Measurements from ENCODE around the gene KIAA1671. TPM values are rescaled to one million over a fixed set of nuclear protein-coding genes. Genes with fewer than 3 reads are reported as not detected.
A peak's percentile ranks its signal among the peaks of the same experiment; 100 is the strongest.

Gene KIAA1671
- total and polyA plus RNA-seq, 2 donors: 13.0 to 19.0 TPM

DNA sequence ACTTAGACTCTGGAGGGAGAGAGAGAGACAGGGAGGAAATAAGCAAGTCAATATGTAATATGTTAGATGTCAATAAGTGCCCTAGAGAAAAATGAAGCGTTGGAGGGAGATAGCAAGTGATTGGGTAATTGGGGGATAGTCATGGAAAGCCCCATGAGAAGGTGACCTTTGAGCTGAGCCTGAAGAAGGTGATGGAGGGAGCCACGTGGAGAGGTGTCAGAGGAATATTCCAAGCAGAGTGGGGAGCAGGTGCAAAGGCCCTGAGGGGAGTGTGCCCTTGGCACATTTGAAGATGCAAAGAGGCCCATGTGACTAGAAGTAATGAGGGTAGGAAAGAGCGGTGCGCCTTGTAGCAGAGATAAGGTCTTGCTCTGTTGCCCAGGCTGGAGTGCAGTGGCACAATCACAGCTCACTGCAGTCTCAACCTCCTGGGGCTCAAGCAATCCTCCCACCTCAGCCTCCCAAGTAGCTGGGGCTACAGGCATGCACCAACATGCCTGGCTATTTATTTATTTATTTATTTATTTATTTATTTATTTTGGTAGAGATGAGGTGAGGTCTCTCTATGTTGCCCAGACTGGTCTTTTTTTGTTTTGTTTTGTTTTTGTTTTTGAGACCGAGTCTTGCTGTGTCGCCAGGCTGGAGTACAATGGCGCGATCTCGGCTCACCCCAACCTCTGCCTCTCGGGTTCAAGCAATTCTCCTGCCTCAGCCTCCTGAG is 8.1 kb upstream of the KIAA1671 start:
- no peaks in the 10 kb centered on the region for H3K36me3 ChIP-seq (ENCODE audit: insufficient read depth)
- no peak overlapping the region for H3K27ac ChIP-seq (ENCODE audit: low read depth)
- WGBS: 94% methylated on average over 10 of the region's 10 CpGs

DNA sequence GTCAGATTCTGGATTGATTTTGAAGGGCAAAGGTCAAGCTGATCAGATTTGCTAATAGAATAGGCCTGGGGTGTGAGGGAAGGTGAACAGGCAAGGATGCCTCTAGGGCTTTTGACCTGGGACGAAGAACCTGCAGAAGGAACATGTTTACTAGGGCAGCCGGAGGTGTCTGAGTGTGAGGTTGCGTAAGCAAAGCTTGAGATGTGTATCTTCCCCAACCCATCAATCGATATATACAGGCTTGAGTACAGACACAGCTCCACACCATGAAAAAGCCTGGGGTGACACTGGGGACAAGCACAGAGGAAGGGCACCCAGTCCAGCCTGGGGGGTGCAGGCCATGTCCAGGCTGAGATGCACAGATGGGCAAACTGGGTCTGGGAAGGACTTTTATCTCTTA is 7.1 kb upstream of the KIAA1671 start:
- Histone ChIP-seq H3K27ac (ENCODE audit: low read depth) (no peak overlapping the region), H3K4me1 (ENCODE audit: insufficient read depth) (no peaks in the 10 kb centered on the region), H3K4me3 (ENCODE audit: low read depth, low read length) (no peak overlapping the region), H3K36me3 (ENCODE audit: insufficient read depth) (no peaks in the 10 kb centered on the region)
- DNase-seq (ENCODE audit: extremely low spot score): no peak
- 81% methylated on average over 4 of the region's 4 CpGs for WGBS

More for the DNA sequence above, 8.1 kb upstream of the KIAA1671 start:
- no peak for DNase-seq (ENCODE audit: extremely low spot score)
- H3K4me3 ChIP-seq (ENCODE audit: low read depth, low read length): no peak overlapping the region
- H3K4me1 ChIP-seq (ENCODE audit: insufficient read depth): no peaks in the 10 kb centered on the region

DNA sequence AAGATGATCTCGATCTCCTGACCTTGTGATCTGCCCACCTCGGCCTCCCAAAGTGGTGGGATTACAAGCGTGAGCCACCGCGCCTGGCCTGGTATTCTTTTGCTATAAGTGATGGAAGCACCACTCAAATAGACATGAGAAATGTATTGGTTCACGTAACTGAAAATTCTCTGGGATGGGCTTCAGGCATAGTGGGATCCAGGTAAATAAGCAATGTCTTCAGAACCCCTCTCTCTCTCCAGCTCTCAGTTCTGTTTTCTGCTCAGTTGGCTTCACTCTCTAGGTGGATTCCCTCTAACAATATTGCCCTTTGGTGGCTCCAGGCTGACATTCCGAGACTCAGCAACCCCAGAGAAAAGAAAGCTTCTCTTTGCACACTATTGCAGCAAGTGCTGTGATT is 5.1 kb upstream of the KIAA1671 start:
- WGBS: 92% methylated on average over 7 of the region's 7 CpGs
- no peak for DNase-seq (ENCODE audit: extremely low spot score)
- H3K4me3 ChIP-seq (ENCODE audit: low read depth, low read length): no peak overlapping the region
- H3K4me1 ChIP-seq (ENCODE audit: insufficient read depth): no peaks in the 10 kb centered on the region
- H3K27ac ChIP-seq (ENCODE audit: low read depth): no peak overlapping the region
- H3K36me3 ChIP-seq (ENCODE audit: insufficient read depth): no peaks in the 10 kb centered on the region

- no peak overlapping the region for H3K27ac ChIP-seq (ENCODE audit: low read depth)
- no peak overlapping the region for H3K4me3 ChIP-seq (ENCODE audit: low read depth, low read length)
- WGBS: 65% methylated on average over 12 of the region's 12 CpGs
- H3K36me3 ChIP-seq (ENCODE audit: insufficient read depth): no peaks in the 10 kb centered on the region
- no peaks in the 10 kb centered on the region for H3K4me1 ChIP-seq (ENCODE audit: insufficient read depth)
- no peak for DNase-seq (ENCODE audit: extremely low spot score)
Observed at GRCh38 chr22:24947881-24948280, 4.6 kb upstream of the KIAA1671 start.

DNA sequence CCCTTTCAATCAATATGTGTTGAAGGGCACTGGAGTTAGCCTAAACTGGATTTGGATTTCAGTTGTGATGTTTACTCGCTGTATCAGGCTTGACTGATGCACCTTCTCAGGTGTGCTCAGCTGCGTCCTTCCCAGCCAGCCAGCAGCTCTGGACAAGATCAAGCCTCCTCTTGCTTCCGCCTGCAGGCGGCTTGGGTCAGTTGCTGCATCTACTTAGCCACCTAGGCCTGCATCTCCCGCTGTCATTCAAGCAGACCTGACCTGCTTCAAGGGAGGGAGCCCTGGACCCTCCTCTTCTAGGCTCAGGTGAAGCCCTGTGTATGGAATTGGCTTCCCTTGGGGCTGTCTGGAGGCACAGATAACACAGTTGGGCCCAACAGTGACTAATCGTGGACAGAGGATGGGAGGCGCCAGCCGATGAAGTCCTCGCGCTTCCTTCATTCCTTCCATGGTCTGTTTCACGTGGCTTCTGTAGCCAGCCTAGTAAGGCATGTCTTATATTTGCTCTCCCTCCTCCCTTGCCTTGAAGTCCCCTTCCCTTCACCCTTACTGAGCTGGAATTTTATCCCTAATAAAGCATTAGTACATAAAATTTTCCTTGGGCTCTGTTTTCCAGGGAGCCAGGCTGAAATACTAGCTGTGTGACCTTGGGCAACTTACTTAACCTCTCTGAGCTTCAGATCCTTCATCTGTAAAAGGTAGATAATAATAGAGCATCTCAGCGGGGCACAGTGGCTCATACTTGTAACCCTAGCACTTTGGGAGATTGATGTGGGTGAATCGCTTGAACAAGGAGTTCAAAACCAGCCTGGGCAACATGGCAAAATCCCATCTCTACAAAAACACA is 3.9 kb upstream of the KIAA1671 start:
- H3K4me3 ChIP-seq (ENCODE audit: low read depth, low read length): no peak overlapping the region
- 86% methylated on average over 13 of the region's 13 CpGs for WGBS
- no peaks in the 10 kb centered on the region for H3K36me3 ChIP-seq (ENCODE audit: insufficient read depth)
- no peak overlapping the region for H3K27ac ChIP-seq (ENCODE audit: low read depth)
- no peaks in the 10 kb centered on the region for H3K4me1 ChIP-seq (ENCODE audit: insufficient read depth)
- no peak for DNase-seq (ENCODE audit: extremely low spot score)

GRCh38 chr22:24950272-24950902 is 2.1 kb upstream of the KIAA1671 start:
- no peak overlapping the region for H3K4me3 ChIP-seq (ENCODE audit: low read depth, low read length)
- no peak overlapping the region for H3K27ac ChIP-seq (ENCODE audit: low read depth)
- DNase-seq (ENCODE audit: extremely low spot score): no peak
- H3K36me3 ChIP-seq (ENCODE audit: insufficient read depth): no peaks in the 10 kb centered on the region
- 22% methylated on average over 7 of the region's 7 CpGs for WGBS
- no peaks in the 10 kb centered on the region for H3K4me1 ChIP-seq (ENCODE audit: insufficient read depth)

DNA sequence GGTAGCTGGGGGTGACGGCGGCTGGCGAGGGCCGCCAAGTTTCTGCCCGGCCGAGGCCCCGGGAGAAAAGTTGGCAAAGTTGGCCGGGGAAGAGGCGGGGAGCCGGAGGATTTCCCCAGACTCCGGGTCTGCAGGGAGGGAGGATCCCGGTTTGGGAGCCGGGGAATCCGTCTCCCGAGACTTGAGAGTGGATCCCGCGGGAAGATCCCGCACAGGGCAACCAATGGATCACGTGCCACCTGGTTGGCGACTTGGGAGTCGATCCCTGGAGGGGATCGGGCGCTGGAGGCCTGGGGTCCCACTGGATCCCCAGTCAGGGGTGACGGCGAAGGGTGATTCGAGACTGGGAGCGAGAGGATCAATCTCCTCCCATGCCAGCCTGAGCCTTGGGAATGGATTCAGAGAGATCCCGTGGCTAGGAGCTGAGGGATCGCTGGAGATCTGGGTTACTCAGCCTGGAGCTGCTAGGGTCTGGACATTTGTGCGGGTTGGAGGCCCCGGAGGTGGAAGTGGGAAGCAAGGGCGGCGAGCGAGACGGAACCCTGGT is 394 bp downstream of the KIAA1671 start:
- Histone ChIP-seq H3K36me3 (ENCODE audit: insufficient read depth) (no peaks in the 10 kb centered on the region), H3K27ac (ENCODE audit: low read depth) (no peak overlapping the region), H3K4me3 (ENCODE audit: low read depth, low read length) (peak overlapping the region; percentile 66), H3K4me1 (ENCODE audit: insufficient read depth) (no peaks in the 10 kb centered on the region)
- DNase-seq (ENCODE audit: extremely low spot score): no peak
- 1% methylated on average over 35 of the region's 35 CpGs for WGBS

DNA sequence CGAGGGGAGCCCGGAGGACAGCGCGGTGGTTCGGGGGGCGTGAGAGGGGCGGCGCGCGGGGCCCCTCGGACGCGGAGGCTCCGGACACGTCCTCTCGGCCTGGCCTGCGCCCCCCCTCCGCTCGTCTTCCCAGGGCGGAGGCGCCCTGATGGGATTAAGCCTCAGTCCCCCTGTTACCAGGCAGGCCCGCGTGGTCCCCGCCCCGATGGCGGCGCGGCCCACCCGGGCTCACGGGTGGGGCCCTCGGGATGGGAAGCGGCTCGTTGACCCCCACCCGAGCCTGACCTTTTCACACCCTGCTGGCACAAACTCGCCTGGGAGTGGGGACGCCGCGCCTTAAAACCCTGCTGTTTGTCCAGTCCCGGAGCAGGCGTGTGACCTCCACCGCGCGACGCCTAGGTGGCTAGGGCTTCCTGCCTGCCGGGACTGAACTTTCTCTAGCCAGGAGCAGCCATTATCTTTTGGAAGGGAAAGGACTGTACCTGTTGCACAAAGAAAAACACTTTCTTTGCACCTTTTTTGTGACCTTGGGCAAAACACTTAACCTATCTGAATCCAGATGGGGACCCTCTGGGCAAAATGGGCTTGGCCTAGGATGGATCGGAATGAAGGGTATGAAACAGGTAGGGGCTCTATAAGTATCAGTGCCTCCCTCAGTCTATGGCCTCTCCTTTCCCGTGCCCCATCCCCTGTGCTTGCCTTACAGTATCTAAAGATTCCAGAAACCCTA is 1.0 kb downstream of the KIAA1671 start:
- peak overlapping the region; percentile 66 for H3K4me3 ChIP-seq (ENCODE audit: low read depth, low read length)
- no peaks in the 10 kb centered on the region for H3K36me3 ChIP-seq (ENCODE audit: insufficient read depth)
- no peak for DNase-seq (ENCODE audit: extremely low spot score)
- H3K4me1 ChIP-seq (ENCODE audit: insufficient read depth): no peaks in the 10 kb centered on the region
- H3K27ac ChIP-seq (ENCODE audit: low read depth): no peak overlapping the region
- WGBS: 8% methylated on average over 47 of the region's 47 CpGs

GRCh38 chr22:24954114-24954463 is 1.6 kb downstream of the KIAA1671 start:
- Histone ChIP-seq H3K36me3 (ENCODE audit: insufficient read depth) (no peaks in the 10 kb centered on the region), H3K4me1 (ENCODE audit: insufficient read depth) (no peaks in the 10 kb centered on the region), H3K27ac (ENCODE audit: low read depth) (no peak overlapping the region), H3K4me3 (ENCODE audit: low read depth, low read length) (no peak overlapping the region)
- no peak for DNase-seq (ENCODE audit: extremely low spot score)
- WGBS: 44% methylated on average over 4 of the region's 4 CpGs

GRCh38 chr22:24954856-24955255 is 2.3 kb downstream of the KIAA1671 start:
- Histone ChIP-seq H3K4me3 (ENCODE audit: low read depth, low read length) (no peak overlapping the region), H3K27ac (ENCODE audit: low read depth) (no peak overlapping the region), H3K4me1 (ENCODE audit: insufficient read depth) (no peaks in the 10 kb centered on the region), H3K36me3 (ENCODE audit: insufficient read depth) (no peaks in the 10 kb centered on the region)
- WGBS: 89% methylated on average over 8 of the region's 8 CpGs
- no peak for DNase-seq (ENCODE audit: extremely low spot score)

GRCh38 chr22:24957043-24957442 is 4.5 kb downstream of the KIAA1671 start:
- DNase-seq (ENCODE audit: extremely low spot score): no peak
- H3K36me3 ChIP-seq (ENCODE audit: insufficient read depth): no peaks in the 10 kb centered on the region
- H3K4me1 ChIP-seq (ENCODE audit: insufficient read depth): no peaks in the 10 kb centered on the region
- 81% methylated on average over 2 of the region's 2 CpGs for WGBS
- H3K27ac ChIP-seq (ENCODE audit: low read depth): no peak overlapping the region
- no peak overlapping the region for H3K4me3 ChIP-seq (ENCODE audit: low read depth, low read length)

- Histone ChIP-seq H3K27ac (ENCODE audit: low read depth) (no peak overlapping the region), H3K4me1 (ENCODE audit: insufficient read depth) (no peaks in the 10 kb centered on the region), H3K36me3 (ENCODE audit: insufficient read depth) (no peaks in the 10 kb centered on the region), H3K4me3 (ENCODE audit: low read depth, low read length) (no peak overlapping the region)
- DNase-seq (ENCODE audit: extremely low spot score): no peak
- WGBS: 88% methylated on average over 11 of the region's 11 CpGs
Observed at GRCh38 chr22:24961217-24961844, 8.8 kb downstream of the KIAA1671 start.

GRCh38 chr22:24962094-24962493 is 9.6 kb downstream of the KIAA1671 start:
- no peak for DNase-seq (ENCODE audit: extremely low spot score)
- H3K4me1 ChIP-seq (ENCODE audit: insufficient read depth): no peaks in the 10 kb centered on the region
- WGBS: 86% methylated on average over 8 of the region's 8 CpGs

More at GRCh38 chr22:24962094-24962493, 9.6 kb downstream of the KIAA1671 start:
- H3K27ac ChIP-seq (ENCODE audit: low read depth): no peak overlapping the region
- H3K4me3 ChIP-seq (ENCODE audit: low read depth, low read length): no peak overlapping the region
- no peaks in the 10 kb centered on the region for H3K36me3 ChIP-seq (ENCODE audit: insufficient read depth)
